GM12872 (cell line): ENCODE data around the gene NFIA.

Experiments used
- TF ChIP-seq, protein P1 (sequence below): IDR thresholded peaks from 3 replicates; pipeline ENCODE4 v1.5.1; 2011; ENCODE audit warnings: low read depth, mild to moderate bottlenecking, low read length, moderate library complexity; ENCODE audit not compliant: insufficient read depth

Gene NFIA

DNA sequence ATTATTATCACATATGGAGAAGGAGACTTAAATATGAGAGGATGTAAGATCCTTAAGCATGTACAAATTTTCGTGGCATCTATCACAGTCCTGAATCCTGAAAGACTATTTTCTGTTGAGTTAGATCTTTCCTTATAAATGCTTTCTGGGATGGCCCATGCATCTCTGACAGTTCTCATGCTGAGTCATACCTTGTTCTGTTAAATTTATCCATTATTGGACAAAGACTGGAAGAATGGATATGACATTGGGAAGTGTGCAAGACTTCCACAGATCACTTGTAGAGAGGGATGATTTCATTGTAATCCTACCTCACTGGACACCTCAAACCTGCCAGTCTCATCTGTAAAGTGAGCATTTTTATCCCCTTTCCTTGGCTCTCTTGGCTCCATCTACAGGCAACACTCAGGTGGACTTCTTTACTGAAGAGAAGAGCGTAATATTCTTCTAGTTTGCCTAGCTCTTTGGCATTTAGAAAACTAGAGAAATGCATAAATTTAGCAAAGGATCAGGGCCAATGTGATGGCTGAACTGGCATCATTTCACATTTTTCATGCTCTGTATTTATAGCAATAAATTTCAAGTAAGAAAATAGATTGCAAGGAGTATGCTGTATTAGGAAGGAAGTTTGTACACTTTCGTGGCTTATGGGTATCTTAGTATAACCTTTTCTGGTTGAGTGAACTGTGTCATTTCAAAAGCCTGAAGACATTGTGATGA, 128.2 kb downstream of the NFIA start:
- TF ChIP-seq, protein P1, sequence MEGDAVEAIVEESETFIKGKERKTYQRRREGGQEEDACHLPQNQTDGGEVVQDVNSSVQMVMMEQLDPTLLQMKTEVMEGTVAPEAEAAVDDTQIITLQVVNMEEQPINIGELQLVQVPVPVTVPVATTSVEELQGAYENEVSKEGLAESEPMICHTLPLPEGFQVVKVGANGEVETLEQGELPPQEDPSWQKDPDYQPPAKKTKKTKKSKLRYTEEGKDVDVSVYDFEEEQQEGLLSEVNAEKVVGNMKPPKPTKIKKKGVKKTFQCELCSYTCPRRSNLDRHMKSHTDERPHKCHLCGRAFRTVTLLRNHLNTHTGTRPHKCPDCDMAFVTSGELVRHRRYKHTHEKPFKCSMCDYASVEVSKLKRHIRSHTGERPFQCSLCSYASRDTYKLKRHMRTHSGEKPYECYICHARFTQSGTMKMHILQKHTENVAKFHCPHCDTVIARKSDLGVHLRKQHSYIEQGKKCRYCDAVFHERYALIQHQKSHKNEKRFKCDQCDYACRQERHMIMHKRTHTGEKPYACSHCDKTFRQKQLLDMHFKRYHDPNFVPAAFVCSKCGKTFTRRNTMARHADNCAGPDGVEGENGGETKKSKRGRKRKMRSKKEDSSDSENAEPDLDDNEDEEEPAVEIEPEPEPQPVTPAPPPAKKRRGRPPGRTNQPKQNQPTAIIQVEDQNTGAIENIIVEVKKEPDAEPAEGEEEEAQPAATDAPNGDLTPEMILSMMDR = no peak

DNA sequence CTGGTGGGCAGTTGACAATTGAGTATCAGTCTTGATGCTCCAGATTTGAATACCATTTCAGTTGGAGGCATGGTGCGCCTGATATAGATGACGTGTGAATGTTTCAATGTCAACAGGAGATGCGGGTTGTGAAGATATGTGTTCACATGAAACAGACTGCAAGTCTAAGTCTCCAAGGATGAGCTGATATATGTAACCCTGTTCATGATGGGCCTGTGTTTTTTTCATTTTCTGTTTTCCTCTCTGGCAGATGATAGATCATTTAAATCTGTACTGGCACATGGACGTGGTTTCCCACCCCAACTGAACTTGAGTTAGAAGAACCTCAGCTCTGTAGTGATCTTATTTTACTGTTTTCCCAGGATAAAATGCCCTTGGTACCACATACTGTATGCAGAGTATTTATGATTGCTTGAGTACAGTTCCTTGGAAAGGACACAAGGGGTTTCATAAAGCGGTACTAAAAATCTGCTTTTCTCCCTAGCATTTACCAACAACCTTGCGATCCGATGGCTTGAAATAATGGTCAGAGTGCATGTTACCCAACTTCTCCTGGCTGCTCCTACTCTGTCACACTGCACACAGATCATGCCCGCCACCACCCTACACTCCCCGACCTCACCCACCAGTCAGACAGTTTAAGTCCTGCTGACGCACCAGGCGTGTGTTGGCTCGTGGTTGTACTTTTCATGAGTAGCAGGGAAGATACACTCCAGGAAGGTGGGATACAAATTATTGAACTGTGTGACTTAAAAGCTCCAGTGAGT, 131.1 kb downstream of the NFIA start:
- TF ChIP-seq, protein P1 = no peak

DNA sequence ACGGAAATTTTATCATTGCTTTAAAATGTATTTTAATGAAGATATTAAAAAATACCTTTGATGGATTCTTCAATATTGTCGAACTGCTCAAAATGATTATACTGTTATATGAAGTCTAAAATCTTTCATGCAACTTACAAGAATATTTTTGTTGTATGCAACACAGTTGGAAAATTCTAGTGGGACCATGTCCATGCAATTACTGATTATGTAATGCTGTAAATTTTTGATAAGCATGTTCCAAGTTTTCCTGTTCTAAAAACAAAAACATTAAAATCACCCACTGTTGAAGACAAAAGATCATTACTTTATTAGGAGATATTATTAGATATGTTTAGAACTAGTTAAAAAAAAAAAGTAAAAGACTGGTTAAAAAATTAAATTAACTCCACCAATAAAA, 132.8 kb downstream of the NFIA start:
- TF ChIP-seq, protein P1 = no peak

DNA sequence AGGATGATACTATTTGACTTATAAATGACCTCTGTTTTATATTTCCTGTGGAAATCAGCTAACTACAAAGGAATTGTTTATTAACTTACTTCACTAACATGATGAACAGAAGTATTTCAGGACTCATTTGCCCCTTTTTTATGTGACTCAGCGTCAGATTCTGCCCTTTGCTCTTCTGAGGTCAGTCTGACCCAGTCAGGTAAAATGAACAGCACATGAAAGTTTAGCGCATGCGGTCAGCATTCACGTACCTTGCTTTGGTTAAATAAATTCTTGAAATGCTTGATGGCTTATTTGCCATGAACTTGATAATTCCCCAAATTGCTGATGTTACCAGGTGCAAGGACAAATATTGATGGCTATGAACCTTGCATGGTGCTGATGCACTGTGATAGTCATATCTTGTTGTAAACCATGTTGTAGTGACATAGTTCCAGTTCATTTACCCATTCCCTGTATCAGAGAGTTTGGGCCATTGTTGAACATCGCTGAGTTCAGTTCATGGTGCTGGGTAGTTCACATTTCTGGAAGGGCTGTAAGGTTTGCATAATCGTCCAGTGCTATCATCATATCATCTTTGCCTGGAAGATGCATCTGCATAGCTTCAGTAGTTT, 133.4 kb downstream of the NFIA start:
- TF ChIP-seq, protein P1 = no peak

DNA sequence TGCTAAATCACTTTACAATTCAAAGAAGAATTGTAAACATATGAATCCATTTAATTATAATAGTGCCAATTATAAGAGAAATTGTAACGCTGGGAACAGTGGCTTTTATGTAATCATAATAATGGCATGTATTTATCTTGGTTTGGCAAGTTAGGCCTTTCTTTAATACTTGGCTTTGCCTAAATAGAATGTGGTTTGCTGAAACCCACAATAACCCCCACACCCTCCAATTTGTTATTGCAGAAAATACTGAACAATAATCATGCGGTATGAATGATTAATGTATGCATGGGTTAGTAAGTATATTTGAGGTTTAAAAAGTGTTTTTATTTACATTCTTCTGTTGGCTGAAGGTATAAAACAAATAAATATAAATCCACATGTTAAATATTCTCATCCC, 138.2 kb downstream of the NFIA start:
- TF ChIP-seq, protein P1 = no peak

DNA sequence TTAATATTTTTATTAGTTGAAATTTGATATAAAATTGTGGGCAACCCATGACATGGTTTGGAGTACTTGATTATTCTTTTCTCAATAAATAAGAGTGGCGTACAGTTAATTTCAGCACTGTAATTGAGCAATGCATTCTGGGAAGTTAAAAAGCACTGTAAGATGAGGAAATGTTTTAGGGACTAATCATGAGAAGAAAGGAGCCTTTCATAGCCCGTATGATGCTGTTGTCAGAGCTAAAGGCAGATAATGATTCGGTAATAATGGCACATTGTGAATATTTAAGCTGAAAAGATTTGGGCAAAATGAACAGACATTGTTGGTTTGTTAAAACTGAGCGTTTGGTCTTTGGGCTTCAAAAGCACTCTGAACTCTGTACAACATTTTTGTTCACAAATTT, 139.3 kb downstream of the NFIA start:
- TF ChIP-seq, protein P1 = no peak

DNA sequence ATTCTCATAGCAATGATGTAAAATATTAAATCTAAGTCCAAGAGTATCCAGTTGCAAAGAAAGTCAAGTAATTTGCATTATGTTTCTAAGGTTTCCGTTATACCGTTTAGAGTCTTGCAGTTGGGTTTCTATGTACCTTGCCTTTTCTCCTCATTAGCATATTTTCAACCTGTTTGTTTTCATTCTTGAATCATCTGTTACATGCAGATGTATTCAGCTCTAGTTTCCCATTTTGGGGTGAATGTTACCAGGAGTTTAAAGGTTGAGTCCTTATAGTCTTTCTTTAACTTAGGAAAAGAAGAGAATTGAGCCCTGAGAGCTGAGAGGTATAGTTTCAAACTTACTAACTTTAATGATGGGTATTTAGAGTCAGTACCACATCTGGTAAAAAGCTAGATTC, 139.9 kb downstream of the NFIA start:
- TF ChIP-seq, protein P1 = no peak
